Fibroblast of pulmonary artery (primary cell): ENCODE results near the gene ST7.
A peak's percentile ranks its signal among the peaks of the same experiment; 100 is the strongest.

Source experiments
- DNase-seq: peaks from one replicate; pipeline ENCODE4 v3.0.0-alpha.2; 2010; ENCODE audit warnings: low read depth
- H3K4me3 ChIP-seq: replicated peaks from 2 replicates; pipeline ENCODE4 v1.5.1; 2011; ENCODE audit warnings: low read depth, mild to moderate bottlenecking, control low read depth, low read length, moderate library complexity
- CTCF ChIP-seq: IDR thresholded peaks from 2 replicates; pipeline ENCODE4 v1.5.1; 2011; ENCODE audit warnings: mild to moderate bottlenecking, control low read depth, low read length, inconsistent platforms; ENCODE audit errors: missing control alignments

ST7 gene

GRCh38 chr7:117211614-117212013, 258.3 kb downstream of the ST7 start:
- TF ChIP-seq CTCF = no peak
- DNase-seq = no peak
- no peak overlapping the region for H3K4me3 ChIP-seq

GRCh38 chr7:117212969-117213877, 259.9 kb downstream of the ST7 start:
- peak; percentile 98 for TF ChIP-seq CTCF
- peak; percentile 77 for DNase-seq
- H3K4me3 ChIP-seq = no peak overlapping the region

GRCh38 chr7:117216010-117216409, 262.7 kb downstream of the ST7 start:
- H3K4me3 ChIP-seq = no peak overlapping the region
- TF ChIP-seq CTCF = no peak
- no peak for DNase-seq

GRCh38 chr7:117216436-117217069, 263.3 kb downstream of the ST7 start:
- H3K4me3 ChIP-seq = no peak overlapping the region
- TF ChIP-seq CTCF = no peak
- DNase-seq = no peak

- no peak overlapping the region for H3K4me3 ChIP-seq
- DNase-seq = peak; percentile 20
- no peak for TF ChIP-seq CTCF
Observed at GRCh38 chr7:117217106-117218035, 264.1 kb downstream of the ST7 start.

- TF ChIP-seq CTCF = no peak
- DNase-seq = no peak
- no peak overlapping the region for H3K4me3 ChIP-seq
Observed at GRCh38 chr7:117218700-117219099, 265.4 kb downstream of the ST7 start.
